Endothelial cell of umbilical vein (primary cell): ENCODE data around the gene SLC38A2. TPM values are rescaled to one million over a fixed set of nuclear protein-coding genes. Genes with fewer than 3 reads are reported as not detected.

Experiments
- BruUV-seq: library from RNA; stranded (reverse); fragments of 400-500 nt; replicated peaks from 2 replicates; lab custom pipeline; 2021; lab: Mats Ljungman, UMichigan
- CTCF ChIA-PET: fragments of 300-600, 350-600 bp; sonication (Branson Sonifier 250); formaldehyde crosslinking; loops from one replicate; lab custom pipeline; 2021; ENCODE audit warnings: antibody characterized with exemption, inconsistent platforms; lab: Charles Lee
- POLR2A ChIA-PET: fragments of 300-600, 350-600 bp; sonication (Branson Sonifier 250); formaldehyde crosslinking; loops from one replicate; lab custom pipeline; 2021; ENCODE audit warnings: antibody characterized with exemption, inconsistent platforms; lab: Charles Lee
- DNase-seq: peaks from one replicate; pipeline ENCODE4 v3.0.0-alpha.2; 2011; ENCODE audit warnings: low read depth, low spot score
- FAIRE-seq: peaks from 2 replicates; lab custom pipeline; 2011; peaks lifted over from hg19 to GRCh38; lab: Jason Lieb, UNC
- H2AFZ ChIP-seq: 2 replicates; pipeline ENCODE4 v1.6.0; 2012; ENCODE audit warnings: low read depth, low read length, control low read depth, inconsistent platforms
- H3K27ac ChIP-seq: 2 replicates; pipeline ENCODE4 v1.5.1; 2011; ENCODE audit warnings: low read depth, mild to moderate bottlenecking, control low read depth, low read length, moderate library complexity; ENCODE audit not compliant: insufficient read depth
- H3K27me3 ChIP-seq, 2 experiments: 2 replicates each; pipeline versions ENCODE4 v1.6.0 to v1.6.1; 2011; ENCODE audit warnings: low read length in 2 of 2, mixed read lengths in 1 of 2; ENCODE audit not compliant: control insufficient read depth in 2 of 2, insufficient read depth in 2 of 2
- H3K36me3 ChIP-seq, 2 experiments: 2 replicates in 1 of 2; 3 replicates in 1 of 2; pipeline ENCODE4 v1.5.1; 2011; ENCODE audit warnings: low read length in 2 of 2, mild to moderate bottlenecking in 1 of 2, moderate library complexity in 1 of 2; ENCODE audit not compliant: control insufficient read depth in 2 of 2, insufficient read depth in 2 of 2; ENCODE audit errors: extremely low read depth in 1 of 2
- H3K4me1 ChIP-seq: 3 replicates; pipeline ENCODE4 v1.5.1; 2011; ENCODE audit warnings: mild to moderate bottlenecking, low read length; ENCODE audit not compliant: control insufficient read depth, insufficient read depth; ENCODE audit errors: extremely low read depth
- H3K4me2 ChIP-seq: 2 replicates; pipeline ENCODE4 v1.6.1; 2011; ENCODE audit warnings: low read length, control low read depth, mixed read lengths; ENCODE audit not compliant: insufficient read depth
- H3K4me3 ChIP-seq, 3 experiments: fragments of 200-600 bp in 1 of 3; sonication (generic), shearing (Covaris generic) in 1 of 3; replicated peaks in 1 of 3; 2 replicates each; pipeline ENCODE4 v1.5.1; 2011 to 2016; ENCODE audit warnings: control low read depth in 3 of 3, low read length in 3 of 3, mild to moderate bottlenecking in 2 of 3, inconsistent platforms in 1 of 3, low read depth in 1 of 3, moderate library complexity in 1 of 3; ENCODE audit not compliant: insufficient read depth in 1 of 3
- H3K79me2 ChIP-seq: 2 replicates; pipeline ENCODE4 v1.6.0; 2012; ENCODE audit warnings: low read length, inconsistent platforms; ENCODE audit not compliant: control insufficient read depth, insufficient read depth
- H3K9ac ChIP-seq: replicated peaks from 2 replicates; pipeline ENCODE3; 2011; ENCODE audit warnings: low read length, control low read depth; ENCODE audit not compliant: insufficient read depth; ENCODE audit errors: extremely low read depth
- H3K9me1 ChIP-seq: replicated peaks from 3 replicates; pipeline ENCODE4 v1.6.0; 2011; ENCODE audit warnings: mild to moderate bottlenecking, low read length; ENCODE audit not compliant: control insufficient read depth, insufficient read depth; ENCODE audit errors: extremely low read depth
- H3K9me3 ChIP-seq: replicated peaks from 2 replicates; pipeline ENCODE4 v1.5.1; 2012; ENCODE audit warnings: low read length, inconsistent platforms; ENCODE audit not compliant: control insufficient read depth, insufficient read depth
- H4K20me1 ChIP-seq: replicated peaks from 2 replicates; pipeline ENCODE3; 2011; ENCODE audit warnings: mild to moderate bottlenecking, low read length; ENCODE audit not compliant: control insufficient read depth, insufficient read depth; ENCODE audit errors: extremely low read depth
- CTCF ChIP-seq, 2 donors: IDR thresholded peaks; 1 replicate in 1 of 2; 2 replicates in 1 of 2; pipeline ENCODE4 v1.5.1; 2011; ENCODE audit warnings: low read length in 2 of 2, mild to moderate bottlenecking in 2 of 2, moderate library complexity in 2 of 2, control low read depth in 1 of 2, inconsistent platforms in 1 of 2, low read depth in 1 of 2; ENCODE audit not compliant: insufficient read depth in 1 of 2; ENCODE audit errors: extremely low read depth in 1 of 2
- FOS ChIP-seq: IDR thresholded peaks from 2 replicates; pipeline ENCODE4 v1.6.1; 2011; ENCODE audit warnings: mild to moderate bottlenecking, low read length, moderate library complexity, borderline replicate concordance; ENCODE audit not compliant: insufficient read depth
- GATA2 ChIP-seq: IDR thresholded peaks from 2 replicates; pipeline ENCODE4 v1.7.0; 2011; ENCODE audit warnings: low read depth, mild to moderate bottlenecking, moderate library complexity, mixed read lengths, low read length; ENCODE audit not compliant: insufficient read length, insufficient read depth
- JUN ChIP-seq: IDR thresholded peaks from 2 replicates; pipeline ENCODE4 v1.6.1; 2011; ENCODE audit warnings: borderline replicate concordance, low read depth; ENCODE audit not compliant: insufficient read length, insufficient read depth
- MAX ChIP-seq: IDR thresholded peaks from 2 replicates; pipeline ENCODE4 v1.6.1; 2011; ENCODE audit not compliant: insufficient read depth, insufficient read length
- MYC ChIP-seq: IDR thresholded peaks from one replicate; pipeline ENCODE4 v1.6.1; 2011; ENCODE audit warnings: mild to moderate bottlenecking, low read depth, low read length
- POLR2AphosphoS5 ChIP-seq: IDR thresholded peaks from 2 replicates; pipeline ENCODE4 v1.6.1; 2012; ENCODE audit warnings: low read depth, mild to moderate bottlenecking, control low read depth, low read length, moderate library complexity; ENCODE audit not compliant: insufficient read depth
- dilution Hi-C: fragments of 300-500 bp; cut with MboI; formaldehyde crosslinking; loops from one replicate; pipeline ENCODE4 v1.15.0; 2019; ENCODE audit warnings: low sequenced_read_pairs; ENCODE audit not compliant: extremely low pct_ligation_motif_present
- intact Hi-C: fragments of 100-400 bp; cut with micrococcal nuclease; formaldehyde crosslinking; loops from one replicate; pipeline ENCODE4 v1.10.0; 2022
- polyA plus RNA-seq, 4 experiments: library from polyadenylated mRNA; depleted of rRNA in 3 of 4; stranded (reverse) in 3 of 4; unstranded in 1 of 4; fragments of >200 nt; gene quantifications; 2 replicates each; pipeline versions ENCODE4 v1.2.1 to v1.2.3, GENCODE V29; 2011 to 2012; ENCODE audit warnings: missing spikeins in 1 of 4
- total RNA-seq: library from RNA; stranded (reverse); gene quantifications from 2 replicates; pipeline ENCODE4 v1.2.3, GENCODE V29; 2021

The SLC38A2 gene
- total and polyA plus RNA-seq, 2 donors (not counting 3 experiments of a cell fraction or from before 2014, with no cell fraction given): 267 to 427 TPM

GRCh38 chr12:46404225-46404631 lies 31.7 kb upstream of the SLC38A2 start:
- FAIRE-seq: no peak
- no peaks in the 10 kb centered on the region for H4K20me1 ChIP-seq
- ChIA-PET CTCF (interaction anchor here (1.2 to 1.4 kb wide), 2 partner anchors 9 to 28 kb away, joined by 3 to 4 read pairs; no protein-coding TSS in a partner anchor), POLR2A (no interaction called here)
- peak; percentile 29 for DNase-seq
- H3K79me2 ChIP-seq: no peaks in the 10 kb centered on the region
- no peak overlapping the region for H3K4me2 ChIP-seq
- H3K4me3 ChIP-seq: no peak overlapping the region
- dilution Hi-C loops (no loop called here), intact Hi-C loops (no loop called here)
- TF ChIP-seq FOS (no peak), JUN (no peak), MYC (no peak)
- no peak overlapping the region for H3K27ac ChIP-seq
- peaks cover 25% of the 10 kb centered on the region for H3K4me1 ChIP-seq
- no peaks in the 10 kb centered on the region for H3K27me3 ChIP-seq
- no peaks in the 10 kb centered on the region for H3K9me1 ChIP-seq
- no peaks in the 10 kb centered on the region for H3K36me3 ChIP-seq
- no peak overlapping the region for H3K9ac ChIP-seq
- no TSS peak for BruUV-seq
- no peak overlapping the region for H2AFZ ChIP-seq
- no peaks in the 10 kb centered on the region for H3K9me3 ChIP-seq

DNA sequence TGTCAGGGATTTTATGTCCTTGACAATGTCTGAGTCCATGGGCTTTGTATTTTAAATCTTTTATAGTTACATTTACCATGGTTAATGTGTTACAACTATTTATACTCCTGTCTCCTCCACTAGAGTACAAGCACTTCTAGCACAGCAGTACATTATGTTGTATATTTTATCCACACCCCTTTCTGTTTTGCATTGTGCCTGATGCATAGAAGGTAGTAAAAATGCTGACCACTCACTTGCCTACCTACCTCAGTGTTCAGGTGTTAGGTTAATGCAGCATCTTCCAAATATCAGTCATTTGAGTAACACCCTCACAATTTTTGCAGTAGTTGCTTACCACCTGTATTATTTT lies 31.1 kb upstream of the SLC38A2 start:
- CTCF ChIA-PET: interaction anchor here (1.4 to 2.6 kb wide), 2 partner anchors 9 to 13 kb away, joined by 4 to 11 read pairs; no protein-coding TSS in a partner anchor
- Histone ChIP-seq H3K9ac (no peak overlapping the region), H3K4me1 (peaks cover 20% of the 10 kb centered on the region), H3K9me3 (no peaks in the 10 kb centered on the region), H3K4me3 (no peak overlapping the region), H4K20me1 (no peaks in the 10 kb centered on the region), H3K27ac (peak overlapping the region; percentile 23), H2AFZ (no peak overlapping the region), H3K79me2 (no peaks in the 10 kb centered on the region), H3K36me3 (no peaks in the 10 kb centered on the region), H3K4me2 (peak overlapping the region; percentile 47), H3K9me1 (no peaks in the 10 kb centered on the region), H3K27me3 (no peaks in the 10 kb centered on the region)
- no TSS peak for BruUV-seq
- intact Hi-C loops (no loop called here), dilution Hi-C loops (no loop called here)
- DNase-seq (no peak), FAIRE-seq (no peak)
- TF ChIP-seq MYC (no peak), CTCF (IDR thresholded peaks at IDR 0.05; ENCODE audit: extremely low read depth in 1 of 2, insufficient read depth in 1 of 2, low read depth in 1 of 2, low read length in 2 of 2) (no peak), GATA2 (no peak), MAX (no peak), POLR2AphosphoS5 (no peak), JUN (no peak), FOS (no peak)
- POLR2A ChIA-PET: no interaction called here
